Measurements from ENCODE around the gene DPM1.

The DPM1 gene

GRCh38 chr20:50892394-50892793 lies 65.9 kb downstream of the DPM1 start:
- no peak for DNase-seq

GRCh38 chr20:50891138-50891537 lies 67.2 kb downstream of the DPM1 start:
- DNase-seq, result no peak

DNA sequence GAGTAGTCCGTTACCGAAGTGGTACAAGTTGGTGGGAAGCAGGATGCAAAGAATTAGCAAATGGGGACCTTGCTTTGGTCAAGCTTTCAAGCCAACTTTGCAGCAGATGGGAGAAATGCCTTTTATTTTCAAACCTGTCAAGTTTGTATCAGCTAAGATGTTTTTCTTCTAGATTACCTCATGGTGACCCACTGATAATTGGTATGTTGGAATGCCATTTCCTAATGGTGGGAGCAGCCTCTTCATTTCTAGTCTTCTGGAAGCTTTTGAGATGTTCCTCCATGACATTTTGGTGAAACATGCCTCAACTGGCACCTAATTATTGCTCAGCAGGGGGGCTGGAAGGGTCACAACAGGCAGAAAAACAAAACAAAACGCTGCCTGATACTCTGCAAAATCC lies 70.8 kb downstream of the DPM1 start:
- no peak for DNase-seq

DNA sequence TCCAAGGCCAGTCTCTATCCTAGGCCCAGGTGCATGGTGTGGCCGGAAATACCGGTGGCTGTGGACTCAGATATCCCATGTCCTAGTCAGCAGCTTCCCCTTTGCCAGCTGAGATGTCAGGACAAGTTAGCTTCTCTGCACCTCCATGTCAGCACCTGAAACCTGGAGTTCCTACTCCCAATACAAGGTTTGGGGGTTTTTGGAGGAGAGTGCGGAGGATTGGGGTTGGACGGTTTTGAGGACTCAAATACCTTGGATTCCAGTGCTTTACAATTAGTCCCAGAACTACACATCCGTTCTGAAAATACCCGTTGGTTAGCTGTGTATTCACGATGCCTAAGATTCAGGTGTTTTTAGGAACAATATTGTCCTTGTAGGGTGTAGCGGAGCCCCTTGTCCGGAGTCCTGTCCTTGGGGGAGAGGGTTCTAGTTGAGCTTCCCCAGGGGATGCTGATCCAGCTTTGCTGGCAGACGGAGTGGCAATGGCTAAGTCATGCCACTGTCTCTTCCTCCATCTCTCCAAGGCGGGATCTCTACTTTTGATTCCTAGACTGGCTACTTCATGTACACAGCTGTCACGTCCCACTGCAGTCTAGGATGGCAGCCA lies 72.0 kb downstream of the DPM1 start:
- DNase-seq, result no peak

DNA sequence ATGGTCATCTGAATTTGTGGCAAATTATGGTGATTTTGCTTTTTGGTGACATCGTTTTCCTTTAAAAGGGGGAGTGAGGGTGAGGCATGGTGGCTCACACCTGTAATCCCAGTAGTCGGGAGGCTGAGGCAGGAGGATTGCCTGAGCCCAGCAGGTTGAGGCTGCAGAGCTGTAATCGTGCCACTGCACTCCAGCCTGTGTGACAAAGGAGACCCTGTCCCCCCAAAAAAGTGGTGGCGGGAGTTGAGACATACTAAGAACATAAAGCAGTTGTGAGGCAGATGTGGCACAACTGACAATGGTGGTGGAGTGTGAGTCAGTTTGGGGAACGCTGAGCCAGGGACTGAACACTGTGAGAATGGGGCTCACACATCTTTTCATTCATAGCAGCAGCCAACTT lies 72.6 kb downstream of the DPM1 start:
- DNase-seq, result no peak

- DNase-seq, result no peak
Observed at GRCh38 chr20:50885068-50885467, 73.3 kb downstream of the DPM1 start.
